ES-I3 (cell line): Measurements from ENCODE around the gene IL18R1.

ENCODE experiments used
- H3K36me3 ChIP-seq: 2 replicates; pipeline ENCODE4 v1.6.1; 2013; ENCODE audit warnings: mild to moderate bottlenecking, low read length, control low read depth, moderate library complexity; ENCODE audit not compliant: insufficient read depth
- H3K4me1 ChIP-seq: 2 replicates; pipeline ENCODE4 v1.6.1; 2013; ENCODE audit warnings: mild to moderate bottlenecking, control low read depth, low read length; ENCODE audit not compliant: insufficient read depth
- H3K9ac ChIP-seq: 2 replicates; pipeline ENCODE4 v1.6.1; 2013; ENCODE audit warnings: low read depth, mild to moderate bottlenecking, low read length, moderate library complexity
- H3K9me3 ChIP-seq: 2 replicates; pipeline ENCODE4 v1.6.1; 2013; ENCODE audit warnings: mild to moderate bottlenecking, low read length, moderate library complexity; ENCODE audit not compliant: control insufficient read depth, insufficient read depth

Gene IL18R1

GRCh38 chr2:102335871-102336366 is 19.7 kb upstream of the IL18R1 start:
- no peak overlapping the region for H3K9ac ChIP-seq
- no peaks in the 10 kb centered on the region for H3K9me3 ChIP-seq
- no peaks in the 10 kb centered on the region for H3K36me3 ChIP-seq
- H3K4me1 ChIP-seq: no peaks in the 10 kb centered on the region

GRCh38 chr2:102336502-102336945 is 19.1 kb upstream of the IL18R1 start:
- Histone ChIP-seq H3K9me3 (no peaks in the 10 kb centered on the region), H3K4me1 (no peaks in the 10 kb centered on the region), H3K36me3 (no peaks in the 10 kb centered on the region), H3K9ac (no peak overlapping the region)

- no peaks in the 10 kb centered on the region for H3K9me3 ChIP-seq
- H3K9ac ChIP-seq: no peak overlapping the region
Measured at GRCh38 chr2:102337012-102337411, 18.6 kb upstream of the IL18R1 start.

GRCh38 chr2:102337481-102338386 is 17.9 kb upstream of the IL18R1 start:
- no peaks in the 10 kb centered on the region for H3K36me3 ChIP-seq
- no peak overlapping the region for H3K9ac ChIP-seq
- no peaks in the 10 kb centered on the region for H3K4me1 ChIP-seq
- no peaks in the 10 kb centered on the region for H3K9me3 ChIP-seq

More at GRCh38 chr2:102337012-102337411, 18.6 kb upstream of the IL18R1 start:
- H3K36me3 ChIP-seq: no peaks in the 10 kb centered on the region
- no peaks in the 10 kb centered on the region for H3K4me1 ChIP-seq

GRCh38 chr2:102340778-102341177 is 14.8 kb upstream of the IL18R1 start:
- Histone ChIP-seq H3K36me3 (no peaks in the 10 kb centered on the region), H3K4me1 (no peaks in the 10 kb centered on the region), H3K9ac (no peak overlapping the region), H3K9me3 (no peaks in the 10 kb centered on the region)

GRCh38 chr2:102342888-102343287 is 12.7 kb upstream of the IL18R1 start:
- no peaks in the 10 kb centered on the region for H3K4me1 ChIP-seq
- no peaks in the 10 kb centered on the region for H3K9me3 ChIP-seq
- H3K9ac ChIP-seq: no peak overlapping the region
- H3K36me3 ChIP-seq: no peaks in the 10 kb centered on the region

GRCh38 chr2:102344397-102344796 is 11.2 kb upstream of the IL18R1 start:
- Histone ChIP-seq H3K4me1 (no peaks in the 10 kb centered on the region), H3K36me3 (no peaks in the 10 kb centered on the region), H3K9ac (no peak overlapping the region), H3K9me3 (no peaks in the 10 kb centered on the region)

GRCh38 chr2:102345329-102345920 is 10.2 kb upstream of the IL18R1 start:
- no peaks in the 10 kb centered on the region for H3K4me1 ChIP-seq
- no peaks in the 10 kb centered on the region for H3K36me3 ChIP-seq
- no peak overlapping the region for H3K9ac ChIP-seq
- no peaks in the 10 kb centered on the region for H3K9me3 ChIP-seq

- Histone ChIP-seq H3K9ac (no peak overlapping the region), H3K9me3 (no peaks in the 10 kb centered on the region)
Measured at GRCh38 chr2:102346381-102347130, 9.0 kb upstream of the IL18R1 start.

GRCh38 chr2:102350137-102350793 is 5.3 kb upstream of the IL18R1 start:
- no peaks in the 10 kb centered on the region for H3K9me3 ChIP-seq

More at GRCh38 chr2:102346381-102347130, 9.0 kb upstream of the IL18R1 start:
- Histone ChIP-seq H3K36me3 (no peaks in the 10 kb centered on the region), H3K4me1 (no peaks in the 10 kb centered on the region)

GRCh38 chr2:102356381-102356712 is 751 bp downstream of the IL18R1 start:
- Histone ChIP-seq H3K9ac (peak overlapping the region; percentile 83; the same call in 1 of the 2 replicates), H3K4me1 (no peaks in the 10 kb centered on the region), H3K9me3 (no peaks in the 10 kb centered on the region), H3K36me3 (no peaks in the 10 kb centered on the region)

More at GRCh38 chr2:102350137-102350793, 5.3 kb upstream of the IL18R1 start:
- Histone ChIP-seq H3K36me3 (no peaks in the 10 kb centered on the region), H3K4me1 (no peaks in the 10 kb centered on the region), H3K9ac (no peak overlapping the region)

GRCh38 chr2:102356741-102357140 is 1.1 kb downstream of the IL18R1 start:
- Histone ChIP-seq H3K9ac (no peak overlapping the region), H3K4me1 (no peaks in the 10 kb centered on the region), H3K36me3 (no peaks in the 10 kb centered on the region), H3K9me3 (no peaks in the 10 kb centered on the region)

- Histone ChIP-seq H3K36me3 (no peaks in the 10 kb centered on the region), H3K9me3 (no peaks in the 10 kb centered on the region), H3K9ac (no peak overlapping the region), H3K4me1 (no peaks in the 10 kb centered on the region)
Measured at GRCh38 chr2:102357937-102358336, 2.3 kb downstream of the IL18R1 start.

GRCh38 chr2:102358496-102358895 is 2.9 kb downstream of the IL18R1 start:
- Histone ChIP-seq H3K4me1 (no peaks in the 10 kb centered on the region), H3K36me3 (no peaks in the 10 kb centered on the region), H3K9me3 (no peaks in the 10 kb centered on the region), H3K9ac (no peak overlapping the region)
